GM21528 (cell line): ENCODE data around the gene GIGYF1.
A peak's percentile ranks its signal among the peaks of the same experiment; 100 is the strongest.
"Not testable (repeated sequence)": the region's sequence is repeated elsewhere in the genome, so short reads cannot be mapped to it uniquely, and the experiment has no call there.

Experiments
- ATAC-seq: cut with Tn5 transposase; IDR thresholded peaks from one replicate; pipeline ENCODE4 v1.9.1; 2021; ENCODE audit warnings: mild to moderate bottlenecking, moderate library complexity; ENCODE audit not compliant: unreplicated experiment, low FRiP score

The GIGYF1 gene

GRCh38 chr7:100674411-100675104 lies 19.5 kb downstream of the GIGYF1 start:
- no peak for ATAC-seq

- peak; percentile 4 for ATAC-seq
These were observed 20.1 kb downstream of the GIGYF1 start for GRCh38 chr7:100673942-100674410.

- peak; percentile 56 for ATAC-seq
These were observed 20.6 kb downstream of the GIGYF1 start, which contains the start of gene GNB2 for GRCh38 chr7:100673302-100673941. Gene GNB2, plus strand, starts transcription at chr7:100673740. Its CDS starts 2,526 bp downstream, at chr7:100676266.

- ATAC-seq: no peak
These were observed 22.4 kb downstream of the GIGYF1 start for GRCh38 chr7:100671353-100672327.

GRCh38 chr7:100670074-100670473 lies 24.0 kb downstream of the GIGYF1 start:
- ATAC-seq: no peak

- not testable (repeated sequence) for ATAC-seq
These were observed 24.9 kb downstream of the GIGYF1 start for GRCh38 chr7:100669106-100669505.

- ATAC-seq: no peak
These were observed 26.0 kb downstream of the GIGYF1 start for GRCh38 chr7:100668069-100668449.

- ATAC-seq: no peak
These were observed 26.6 kb downstream of the GIGYF1 start for GRCh38 chr7:100667331-100668068.

GRCh38 chr7:100665168-100665726 lies 28.8 kb downstream of the GIGYF1 start:
- no peak for ATAC-seq

GRCh38 chr7:100662194-100662776 lies 31.8 kb downstream of the GIGYF1 start:
- not testable (repeated sequence) for ATAC-seq

GRCh38 chr7:100655908-100656674 lies 38.0 kb downstream of the GIGYF1 start, which contains the start of gene ACTL6B:
Gene ACTL6B, minus strand, starts transcription at chr7:100656448. Its CDS starts 94 bp downstream, at chr7:100656354.
- ATAC-seq: no peak

GRCh38 chr7:100654908-100655831 lies 38.9 kb downstream of the GIGYF1 start:
- no peak for ATAC-seq

GRCh38 chr7:100649826-100650565 lies 44.1 kb downstream of the GIGYF1 start:
- ATAC-seq: no peak

GRCh38 chr7:100642534-100642907 lies 51.5 kb downstream of the GIGYF1 start:
- ATAC-seq: no peak

GRCh38 chr7:100641860-100642533 lies 52.1 kb downstream of the GIGYF1 start:
- ATAC-seq: no peak

GRCh38 chr7:100641463-100641859 lies 52.6 kb downstream of the GIGYF1 start, which contains the start of gene TFR2:
Gene TFR2, minus strand, starts transcription at chr7:100641552. Its CDS starts 43 bp downstream, at chr7:100641509.
- ATAC-seq: no peak
